ENCODE data around the gene ANKRD36C.
"Not testable (repeated sequence)": the region's sequence is repeated elsewhere in the genome, so short reads cannot be mapped to it uniquely, and the experiment has no call there.

DNA sequence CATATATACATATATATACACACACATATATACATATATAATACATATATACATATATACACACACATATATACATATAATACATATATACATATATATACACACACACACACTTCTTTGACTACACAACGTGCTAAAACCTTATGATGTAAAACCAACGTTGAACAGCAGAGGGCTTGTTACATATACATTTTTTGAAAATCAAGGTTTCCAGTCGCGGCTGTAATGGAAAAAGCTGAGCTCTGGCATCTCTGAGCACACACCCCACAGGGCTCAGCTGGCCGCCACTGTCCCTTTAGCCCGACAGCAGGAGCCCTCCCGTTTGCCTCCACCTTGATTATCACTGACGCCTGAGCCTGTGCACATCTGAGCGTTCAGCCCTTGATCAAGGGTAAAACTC, 42.4 kb upstream of the ANKRD36C start:
- not testable (repeated sequence) for TF ChIP-seq CTCF, POLR2A (IDR thresholded peaks at IDR 0.05)

Data from esophagus squamous epithelium (tissue), 4 donors.